ENCODE data around the gene TTLL10.

GRCh38 chr1:1206966-1207531 is 33.4 kb downstream of the TTLL10 start:
- TF ChIP-seq EZH2 (IDR thresholded peaks at IDR 0.05; ENCODE audit: low read length), result no peak
- no peak for TF ChIP-seq CTCF (optimal IDR thresholded peaks at IDR 0.05 in 1 of 3, IDR thresholded peaks at IDR 0.05 in 1 of 3, conservative IDR thresholded peaks at IDR 0.05 in 1 of 3; ENCODE audit: extremely low read depth in 1 of 3, insufficient read depth in 2 of 3, low read length in 3 of 3)

Measured in keratinocyte (primary cell).